B cell (primary cell): Measurements from ENCODE around the gene DENND4C. TPM values are rescaled to one million over a fixed set of nuclear protein-coding genes. Genes with fewer than 3 reads are reported as not detected.

Experiments used
- ATAC-seq: fragments of 200-7000 bp; cut with Tn5 transposase; one replicate; pipeline ENCODE4 v1.10.0; 2021; ENCODE audit warnings: low read depth, mild to moderate bottlenecking, moderate number of reproducible peaks, moderate library complexity
- CTCF ChIA-PET: fragments of 350-600 bp; sonication (Branson Sonifier 250); formaldehyde crosslinking; loops from one replicate; lab custom pipeline; 2021; ENCODE audit warnings: antibody characterized with exemption, inconsistent platforms; lab: Charles Lee
- POLR2A ChIA-PET: fragments of 350-600 bp; sonication (Branson Sonifier 250); formaldehyde crosslinking; loops from one replicate; lab custom pipeline; 2021; ENCODE audit warnings: antibody characterized with exemption; lab: Charles Lee
- DNase-seq: peaks from one replicate; pipeline ENCODE4 v3.0.0; 2013
- H2AFZ ChIP-seq: 2 replicates; pipeline ENCODE4 v1.6.1; 2012; ENCODE audit warnings: mild to moderate bottlenecking, low read depth, low read length; ENCODE audit not compliant: insufficient read depth, poor library complexity, severe bottlenecking
- H3K27ac ChIP-seq, 2 donors: 1 replicate in 1 of 2; 2 replicates in 1 of 2; pipeline ENCODE4 v1.5.1; 2012 to 2013; ENCODE audit warnings: low read length in 2 of 2, mild to moderate bottlenecking in 2 of 2, moderate library complexity in 1 of 2
- H3K27me3 ChIP-seq, 4 experiments: fragments of 200-600 bp in 1 of 4; sonication (generic) in 1 of 4; replicated peaks in 1 of 4; 1 replicate in 2 of 4; 2 replicates in 2 of 4; pipeline versions ENCODE4 v1.6.1 to v1.7.0; 2013 to 2016; ENCODE audit warnings: low read length in 3 of 4, mild to moderate bottlenecking in 2 of 4, mixed read lengths in 1 of 4, moderate library complexity in 1 of 4; ENCODE audit not compliant: insufficient read depth in 4 of 4, control insufficient read depth in 3 of 4; ENCODE audit errors: control extremely low read depth in 1 of 4
- H3K36me3 ChIP-seq, 2 experiments: replicated peaks in 1 of 2; 1 replicate in 1 of 2; 2 replicates in 1 of 2; pipeline versions ENCODE4 v1.6.1 to v1.7.1; 2013; ENCODE audit warnings: low read length in 1 of 2; ENCODE audit not compliant: insufficient read depth in 2 of 2, control insufficient read depth in 1 of 2; ENCODE audit errors: control extremely low read depth in 1 of 2, extremely low read depth in 1 of 2
- H3K4me1 ChIP-seq, 2 donors: fragments of 200-600 bp in 1 of 2; sonication (generic) in 1 of 2; 1 replicate in 1 of 2; 2 replicates in 1 of 2; pipeline versions ENCODE4 v1.5.1 to v1.6.1; 2013 to 2017; ENCODE audit warnings: low read length in 2 of 2; ENCODE audit not compliant: control insufficient read depth in 2 of 2, insufficient read depth in 2 of 2
- H3K4me2 ChIP-seq: replicated peaks from 2 replicates; pipeline ENCODE3; 2012; ENCODE audit warnings: mild to moderate bottlenecking, low read depth, low read length; ENCODE audit not compliant: poor library complexity, severe bottlenecking
- H3K4me3 ChIP-seq, 5 experiments: fragments of 200-600 bp in 1 of 5; sonication (generic) in 1 of 5; 1 replicate in 3 of 5; 2 replicates in 2 of 5; pipeline versions ENCODE4 v1.5.1 to v1.7.0; 2011 to 2016; ENCODE audit warnings: low read length in 4 of 5, mild to moderate bottlenecking in 4 of 5, low read depth in 2 of 5, control low read depth in 1 of 5, moderate library complexity in 1 of 5; ENCODE audit not compliant: insufficient read depth in 1 of 5; ENCODE audit errors: control extremely low read depth in 1 of 5, extremely low read depth in 1 of 5
- H3K79me2 ChIP-seq: fragments of 200-600 bp; sonication (generic); one replicate; pipeline ENCODE4 v1.6.0; 2016; ENCODE audit warnings: low read length; ENCODE audit not compliant: control insufficient read depth, insufficient read depth
- H3K9ac ChIP-seq: fragments of 200-600 bp; sonication (generic); 2 replicates; pipeline ENCODE4 v1.6.1; 2017; ENCODE audit warnings: mild to moderate bottlenecking, low read length, moderate library complexity
- H3K9me3 ChIP-seq, 3 donors: one replicate each; pipeline versions ENCODE4 v1.6.1 to v1.7.1; 2013; ENCODE audit warnings: low read length in 2 of 3; ENCODE audit not compliant: control insufficient read depth in 2 of 3, insufficient read depth in 1 of 3; ENCODE audit errors: control extremely low read depth in 1 of 3
- H4K20me1 ChIP-seq: 2 replicates; pipeline ENCODE4 v1.6.0; 2012; ENCODE audit warnings: mild to moderate bottlenecking, low read length; ENCODE audit not compliant: insufficient read depth, control insufficient read depth, poor library complexity, severe bottlenecking
- H3K27ac Mint-ChIP-seq: one replicate; pipeline ENCODE4 v1.8.0; 2021; ENCODE audit warnings: mixed read lengths
- H3K27me3 Mint-ChIP-seq: one replicate; pipeline ENCODE4 v1.8.0; 2021; ENCODE audit warnings: mixed read lengths
- H3K4me1 Mint-ChIP-seq: one replicate; pipeline ENCODE4 v1.8.0; 2021; ENCODE audit warnings: mixed read lengths
- H3K4me3 Mint-ChIP-seq: one replicate; pipeline ENCODE4 v1.8.0; 2021; ENCODE audit warnings: mixed read lengths
- H3K9me3 Mint-ChIP-seq: one replicate; pipeline ENCODE4 v1.8.0; 2022; ENCODE audit warnings: mixed read lengths; ENCODE audit not compliant: insufficient read depth
- CTCF ChIP-seq: fragments of 200-600 bp; IDR thresholded peaks from one replicate; pipeline ENCODE4 v1.8.0; 2022; ENCODE audit warnings: antibody characterized with exemption, mild to moderate bottlenecking
- EZH2 ChIP-seq: IDR thresholded peaks from 2 replicates; pipeline ENCODE4 v1.6.1; 2012; ENCODE audit warnings: borderline replicate concordance, low read depth, mild to moderate bottlenecking, moderate library complexity, low read length; ENCODE audit not compliant: insufficient read depth, poor library complexity, severe bottlenecking
- whole genome bisulfite sequencing: methylation state at CpG from one replicate; pipeline ENCODE4 v1.1.5; 2013; ENCODE audit warnings: missing lambda C conversion rate; ENCODE audit not compliant: insufficient coverage; 5-methylcytosine and 5-hydroxymethylcytosine counted together
- intact Hi-C: fragments of 100-400 bp; cut with micrococcal nuclease; formaldehyde crosslinking; loops from one replicate; pipeline ENCODE4 v1.10.0; 2022
- polyA plus RNA-seq: library from polyadenylated mRNA; depleted of rRNA; stranded (reverse); fragments of >200 nt; gene quantifications from 2 replicates; pipeline ENCODE4 v1.2.3, GENCODE V29; 2012
- total RNA-seq, 2 donors: library from RNA; stranded (reverse); fragments of 120-200 nt in 1 of 2; gene quantifications; 1 replicate in 1 of 2; 2 replicates in 1 of 2; pipeline versions ENCODE4 v1.2.3 to v1.2.4, GENCODE V29; 2013 to 2022

Gene DENND4C
- total and polyA plus RNA-seq, 2 donors (not counting 1 experiment from before 2014, with no cell fraction given) = 9.9 to 52.4 TPM

GRCh38 chr9:19229595-19230354 is 718 bp upstream of the DENND4C start:
- TF ChIP-seq CTCF = no peak
- TF ChIP-seq EZH2 = no peak
- ATAC-seq (no peak), DNase-seq (no peak)
- Mint-ChIP-seq H3K27me3 (no peaks in the 10 kb centered on the region), H3K27ac (peak overlapping the region; percentile 88), H3K4me3 (no peak overlapping the region), H3K9me3 (no peaks in the 10 kb centered on the region), H3K4me1 (peaks cover 15% of the 10 kb centered on the region)
- Histone ChIP-seq H3K9me3 (no peaks in the 10 kb centered on the region), H4K20me1 (peaks cover 22% of the 10 kb centered on the region), H3K27ac (peak overlapping the region; percentile 16 to 72), H3K27me3 (no peaks in the 10 kb centered on the region), H3K36me3 (no peaks in the 10 kb centered on the region), H2AFZ (peak overlapping the region; percentile 91), H3K4me1 (peaks cover 23 to 27% of the 10 kb centered on the region in 2 donors), H3K9ac (peak overlapping the region; percentile 82), H3K4me3 (peak overlapping the region in 4 of 5 experiments; percentile 79 to 89 (median 86)), H3K4me2 (peak overlapping the region; percentile 92), H3K79me2 (peaks cover 25% of the 10 kb centered on the region)
- POLR2A ChIA-PET = interaction anchor here (0.6 to 2.3 kb wide), 5 partner anchors 45 to 181 kb away, joined by 4 to 12 read pairs (median 5); partner anchors contain the start of genes RPS6 and RRAGA
- WGBS = 1% methylated on average over 29 of the region's 41 CpGs
- CTCF ChIA-PET = interaction anchor here (0.9 to 1.5 kb wide), 3 partner anchors 40 to 235 kb away, joined by 3 to 5 read pairs (median 4); no protein-coding TSS in a partner anchor
- intact Hi-C loops = loop anchor here (1.0 to 5.0 kb wide), 2 partner anchors 151 to 183 kb away; partner anchors contain the start of gene RPS6
